ENCODE results near the gene RBFOX2. TPM values are rescaled to one million over a fixed set of nuclear protein-coding genes. Genes with fewer than 3 reads are reported as not detected.

RBFOX2 gene
- total and polyA plus RNA-seq, 2 of the 8 experiments (the other 6 are each of a cell fraction or from before 2014, with no cell fraction given), result 121 to 122 TPM

DNA sequence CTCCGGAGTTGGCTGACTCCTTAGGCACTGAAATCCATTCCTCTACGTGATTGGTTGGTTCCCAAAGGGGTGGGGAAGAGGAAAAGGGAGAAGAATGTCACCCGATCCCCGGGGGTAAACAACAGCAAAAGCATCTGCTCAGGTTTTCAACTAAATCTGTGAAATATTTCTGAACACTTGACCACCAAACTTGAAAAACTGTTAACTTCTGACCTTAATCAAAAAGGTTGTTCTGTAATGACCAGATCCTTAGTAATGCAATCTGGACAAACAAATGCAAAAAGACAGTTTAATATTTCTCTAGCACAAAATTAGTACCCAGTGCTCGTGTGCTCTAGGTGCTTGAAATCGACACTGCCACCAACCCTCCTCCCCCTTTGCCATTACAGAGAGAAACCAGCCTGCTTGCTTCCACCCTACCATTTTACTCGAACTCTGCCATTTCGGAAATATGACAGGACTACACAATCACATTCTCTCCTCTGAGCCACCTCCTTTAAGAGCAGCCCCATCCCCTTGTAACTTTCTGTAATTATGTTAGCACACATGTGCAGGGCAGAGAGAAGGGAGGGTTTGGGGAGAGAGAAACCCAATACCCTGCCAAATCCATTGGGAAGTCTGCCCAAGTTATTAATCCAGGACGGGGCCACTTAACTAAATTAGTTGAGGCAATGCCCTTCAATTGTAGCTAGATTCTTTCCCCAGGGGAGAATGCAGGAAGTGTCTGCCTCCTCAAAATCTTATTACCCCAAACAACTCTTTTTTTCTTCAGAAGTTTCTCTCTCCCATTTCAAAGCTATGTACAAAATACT is 113.8 kb downstream of the RBFOX2 start (continued):
- TF ChIP-seq CHD7 (IDR thresholded peaks at IDR 0.05; ENCODE audit: insufficient replicate concordance, low read length), result no peak
- TF ChIP-seq TBP (IDR thresholded peaks at IDR 0.05; ENCODE audit: low read depth, low read length), result peak; percentile 35; the same call in 1 of the 2 replicates
- peak in 1 of 2 experiments; percentile 9; a peak in 1 of 3 replicates for TF ChIP-seq POLR2A (IDR thresholded peaks at IDR 0.05; ENCODE audit: control extremely low read depth in 1 of 2, low read depth in 2 of 2, low read length in 2 of 2)
- no peak for TF ChIP-seq TAF1 (IDR thresholded peaks at IDR 0.05; ENCODE audit: low read depth, low read length)
- peak; percentile 19 for TF ChIP-seq SIX5 (IDR thresholded peaks at IDR 0.05; ENCODE audit: low read depth, low read length)
- TF ChIP-seq SP1 (IDR thresholded peaks at IDR 0.05; ENCODE audit: low read depth, low read length), result peak; percentile 87
- peak; percentile 70 for TF ChIP-seq ASH2L (IDR thresholded peaks at IDR 0.05; ENCODE audit: low read length)

Measured in H1 (cell line).